Stimulated activated CD4-positive, alpha-beta T cell treated with anti-CD3 and anti-CD28 coated beads, Interleukin-15, amount 100 ng/mL, for 1 hour (primary cell): ENCODE measurements around the gene PLGRKT.
"Not testable (repeated sequence)": the region's sequence is repeated elsewhere in the genome, so short reads cannot be mapped to it uniquely, and the experiment has no call there.

Experiments used
- DNase-seq, 2 donors: peaks; one replicate each; pipeline ENCODE4 v3.0.0-alpha.2; 2020; ENCODE audit warnings: low read depth in 1 of 2, low spot score in 1 of 2

Gene PLGRKT

DNA sequence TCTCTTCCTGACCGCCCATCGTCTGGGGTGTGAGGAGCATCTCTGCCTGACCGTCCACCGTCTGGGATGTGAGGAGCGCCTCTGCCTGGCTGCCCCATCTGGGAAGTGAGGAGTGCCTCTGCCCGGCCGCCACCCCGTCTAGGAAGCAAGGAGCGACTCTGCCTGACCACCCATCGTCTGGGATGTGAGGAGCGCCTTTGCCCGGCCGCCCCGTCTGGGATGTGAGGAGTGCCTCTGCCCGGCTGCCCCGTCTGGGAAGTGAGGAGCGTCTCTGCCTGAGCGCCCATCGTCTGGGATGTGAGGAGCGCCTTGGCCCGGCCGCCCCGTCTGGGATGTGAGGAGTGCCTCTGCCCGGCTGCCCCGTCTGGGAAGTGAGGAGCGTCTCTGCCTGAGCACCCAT is 4.4 kb downstream of the PLGRKT start:
- DNase-seq = not testable (repeated sequence)

DNA sequence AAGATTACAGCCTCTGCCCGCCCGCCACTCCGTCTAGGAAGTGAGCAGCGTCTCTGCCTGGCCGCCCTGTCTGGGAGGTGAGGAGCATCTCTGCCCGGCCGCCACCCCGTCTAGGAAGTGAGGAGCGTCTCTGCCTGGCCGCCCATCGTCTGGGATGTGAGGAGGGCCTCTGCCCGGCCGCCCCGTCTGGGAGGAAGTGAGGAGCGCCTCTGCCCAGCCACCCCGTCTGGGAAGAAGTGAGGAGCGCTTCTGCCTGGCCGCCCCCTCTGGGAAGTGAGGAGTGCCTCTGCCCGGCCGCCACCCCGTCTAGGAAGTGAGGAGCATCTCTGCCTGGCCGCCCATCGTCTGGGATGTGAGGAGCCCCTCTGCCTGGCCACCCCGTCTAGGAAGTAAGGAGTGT is 4.8 kb downstream of the PLGRKT start:
- not testable (repeated sequence) for DNase-seq

DNA sequence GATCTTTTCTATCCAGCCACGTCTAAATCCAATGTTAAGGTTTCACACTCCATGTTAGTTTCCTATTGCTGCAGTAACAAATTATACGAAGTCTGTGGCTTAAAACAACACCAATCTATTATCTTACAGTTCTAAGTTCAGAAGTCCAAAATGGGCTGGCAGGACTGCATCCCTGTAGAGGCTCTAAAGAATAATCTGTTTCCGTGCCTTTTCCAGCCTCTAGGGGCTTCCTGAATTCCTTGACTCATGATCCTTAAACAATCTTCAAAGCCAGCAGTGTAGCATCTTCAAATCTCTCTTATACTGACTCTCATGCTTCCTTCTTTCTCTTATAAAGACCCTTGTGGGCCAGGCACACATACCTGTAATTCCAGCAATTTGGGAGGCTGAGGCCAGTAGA is 6.8 kb downstream of the PLGRKT start:
- DNase-seq = no peak

- no peak for DNase-seq
These were observed 7.7 kb downstream of the PLGRKT start for GRCh38 chr9:5429873-5430564.

DNA sequence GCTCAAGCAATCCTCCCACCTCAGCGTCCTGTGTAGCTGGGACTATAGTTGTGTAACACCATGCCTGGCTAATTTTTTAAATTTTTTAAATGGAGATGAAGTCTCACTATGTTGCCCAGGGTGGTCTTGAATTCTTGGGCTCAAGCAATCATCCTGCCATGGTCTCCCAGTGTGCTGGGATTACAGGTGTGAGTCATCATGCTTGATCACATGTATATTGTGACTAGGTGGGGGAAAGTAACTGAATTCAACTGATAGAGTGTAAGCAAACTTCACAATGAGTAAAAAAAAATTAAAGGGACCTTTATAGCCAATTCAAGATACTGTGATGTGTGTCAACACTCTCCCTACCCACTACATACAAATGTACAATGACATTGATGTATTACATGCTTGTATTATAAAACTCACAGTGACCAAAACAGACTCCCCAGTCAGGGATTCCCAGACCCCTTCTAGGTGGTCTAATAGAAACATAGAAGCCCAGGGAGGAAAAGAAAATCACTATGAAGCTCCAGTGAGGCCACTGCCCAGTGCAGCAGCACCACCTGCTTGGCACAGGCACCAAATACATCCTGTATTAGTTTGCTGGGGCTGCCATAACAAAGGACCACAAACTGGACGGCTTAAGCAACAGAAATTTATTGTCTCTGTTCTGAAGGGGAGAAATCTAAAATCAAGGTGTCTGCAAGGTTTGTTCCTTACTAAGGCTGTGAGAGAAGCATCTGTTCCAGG is 8.8 kb downstream of the PLGRKT start:
- no peak for DNase-seq

- DNase-seq = no peak
These were observed 9.6 kb downstream of the PLGRKT start for GRCh38 chr9:5428172-5428571.

DNA sequence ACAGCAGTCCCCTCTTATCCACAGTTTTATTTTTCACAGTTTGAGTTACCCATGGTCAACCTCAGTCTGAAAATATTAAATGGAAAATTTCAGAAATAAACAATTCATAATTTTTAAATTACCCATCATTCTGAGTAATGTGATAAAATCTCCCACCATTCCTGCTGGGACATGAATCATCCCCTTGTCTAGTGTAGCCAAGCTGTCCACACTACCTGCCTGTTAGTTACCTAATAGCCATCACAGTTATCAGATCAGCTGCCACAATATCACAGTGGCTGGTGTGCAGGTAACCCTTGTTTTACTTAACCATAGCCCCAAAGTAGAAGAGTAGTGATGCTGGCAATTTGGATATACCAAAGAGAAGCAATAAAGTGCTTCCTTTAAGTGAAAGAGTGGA is 10.7 kb downstream of the PLGRKT start:
- no peak for DNase-seq

DNA sequence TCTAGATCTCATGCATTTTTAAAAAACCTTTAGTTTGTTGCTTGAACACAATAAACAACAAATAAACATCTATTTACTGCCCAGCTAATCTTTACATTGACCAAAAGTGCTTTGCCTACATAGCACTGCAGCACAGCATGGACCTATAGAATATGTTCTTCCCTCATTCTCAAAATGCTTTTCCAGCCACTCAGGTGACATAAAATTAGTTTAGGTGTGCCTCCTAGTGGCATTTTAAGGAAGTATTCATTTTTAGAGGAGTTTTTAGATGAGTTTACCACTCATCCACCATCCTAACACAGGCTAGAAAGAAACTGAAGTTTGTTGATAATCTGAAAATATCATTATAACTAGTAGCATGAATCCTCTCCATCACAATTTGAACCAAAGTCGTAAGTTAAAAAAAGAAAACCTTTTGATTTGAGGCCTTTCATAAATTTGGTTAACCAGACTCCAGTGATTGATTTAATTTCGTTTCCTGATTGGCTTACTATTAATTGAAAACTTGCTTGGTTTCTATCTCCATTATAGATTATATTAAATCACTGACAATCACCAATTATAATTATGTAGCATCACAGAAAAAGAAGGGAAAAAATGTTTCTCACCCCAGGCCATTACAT is 12.6 kb downstream of the PLGRKT start:
- no peak for DNase-seq

GRCh38 chr9:5422276-5422675 is 15.4 kb downstream of the PLGRKT start:
- DNase-seq = no peak

- no peak for DNase-seq
These were observed 16.6 kb downstream of the PLGRKT start for GRCh38 chr9:5421163-5421562.

DNA sequence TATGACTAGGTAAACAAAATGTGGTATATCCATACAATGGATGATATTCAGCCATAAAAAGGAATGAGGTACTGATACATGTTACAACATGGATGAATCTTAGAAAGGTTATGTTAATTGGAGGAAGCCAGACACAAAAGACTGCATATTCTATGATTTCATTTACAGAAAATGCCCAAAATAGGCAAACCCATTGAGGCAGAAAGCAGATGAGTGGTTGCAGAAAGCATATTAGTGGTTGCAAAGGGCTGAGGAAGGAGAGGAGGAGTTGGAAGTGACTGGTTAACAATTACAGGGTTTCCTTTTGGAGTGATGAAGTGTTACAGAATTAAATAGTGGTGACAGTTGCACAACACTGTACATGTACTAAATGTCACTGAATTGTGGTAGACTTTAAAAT is 17.7 kb downstream of the PLGRKT start:
- no peak for DNase-seq

GRCh38 chr9:5418481-5418880 is 19.2 kb downstream of the PLGRKT start:
- no peak for DNase-seq

- DNase-seq = no peak
These were observed 20.8 kb downstream of the PLGRKT start for GRCh38 chr9:5416953-5417352.

- DNase-seq = no peak
These were observed 29.1 kb downstream of the PLGRKT start for GRCh38 chr9:5408596-5408995.

- DNase-seq = no peak
These were observed 35.5 kb downstream of the PLGRKT start for GRCh38 chr9:5402217-5402616.

DNA sequence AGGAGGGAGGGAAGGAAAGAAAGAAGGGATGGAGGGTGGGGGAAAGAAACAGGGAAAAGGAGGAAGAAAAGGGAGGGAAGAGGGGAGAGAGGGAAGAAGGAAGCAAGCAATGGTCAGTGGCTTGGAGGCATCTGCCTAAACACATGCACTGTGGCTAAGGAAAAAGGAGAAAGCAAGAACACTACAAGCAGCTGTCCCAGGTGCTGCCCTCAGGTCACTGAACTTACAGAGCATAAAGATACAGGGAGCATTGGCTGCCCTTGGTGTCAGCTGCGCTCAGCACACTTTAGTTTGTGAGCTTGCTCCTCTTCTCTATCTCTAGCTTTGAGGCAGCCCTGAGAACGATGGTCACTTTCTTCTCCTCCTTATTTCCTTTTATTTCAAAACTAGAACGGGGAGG is 40.2 kb downstream of the PLGRKT start:
- not testable (repeated sequence) for DNase-seq

- no peak for DNase-seq
These were observed 42.3 kb downstream of the PLGRKT start for GRCh38 chr9:5395428-5395827.

DNA sequence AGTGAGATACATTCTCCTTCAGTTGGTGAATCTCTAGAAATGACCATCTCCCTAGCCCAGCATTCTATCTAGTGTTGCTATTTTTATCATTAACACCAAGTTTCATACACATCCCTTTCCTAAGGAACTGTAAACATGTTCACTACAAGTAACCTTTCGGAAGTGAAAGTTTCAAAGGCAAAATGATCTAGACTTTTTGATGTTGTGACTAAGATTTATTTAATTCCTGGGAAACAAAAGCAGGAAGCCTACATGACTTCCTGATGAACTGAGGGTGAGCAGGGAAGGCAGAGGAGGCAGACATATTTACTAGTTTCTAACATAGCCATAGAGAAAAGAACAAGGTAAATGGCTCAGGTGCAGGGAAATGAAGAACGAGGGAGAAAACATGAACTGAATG is 43.7 kb downstream of the PLGRKT start:
- DNase-seq = not testable (repeated sequence)

DNA sequence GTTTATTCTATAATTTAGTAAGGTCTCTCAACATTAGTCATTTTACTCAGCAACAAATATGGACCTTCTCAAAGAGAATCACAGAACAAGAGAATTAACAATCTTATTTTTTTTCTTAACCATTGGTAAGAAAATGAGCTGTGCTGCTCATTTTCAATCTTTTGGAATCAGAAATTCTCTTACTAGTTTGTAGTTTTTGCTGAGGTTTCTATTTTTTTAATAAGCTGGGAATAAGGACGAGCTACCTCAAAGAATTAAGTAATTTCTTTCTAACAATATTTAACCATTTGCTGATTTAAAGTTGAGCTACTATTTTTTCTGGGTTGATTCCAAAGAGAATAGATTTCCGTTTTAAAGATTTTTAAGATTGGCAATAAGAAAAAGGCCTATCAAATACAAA is 44.2 kb downstream of the PLGRKT start:
- DNase-seq = no peak

GRCh38 chr9:5392285-5392684 is 45.4 kb downstream of the PLGRKT start:
- no peak for DNase-seq

DNA sequence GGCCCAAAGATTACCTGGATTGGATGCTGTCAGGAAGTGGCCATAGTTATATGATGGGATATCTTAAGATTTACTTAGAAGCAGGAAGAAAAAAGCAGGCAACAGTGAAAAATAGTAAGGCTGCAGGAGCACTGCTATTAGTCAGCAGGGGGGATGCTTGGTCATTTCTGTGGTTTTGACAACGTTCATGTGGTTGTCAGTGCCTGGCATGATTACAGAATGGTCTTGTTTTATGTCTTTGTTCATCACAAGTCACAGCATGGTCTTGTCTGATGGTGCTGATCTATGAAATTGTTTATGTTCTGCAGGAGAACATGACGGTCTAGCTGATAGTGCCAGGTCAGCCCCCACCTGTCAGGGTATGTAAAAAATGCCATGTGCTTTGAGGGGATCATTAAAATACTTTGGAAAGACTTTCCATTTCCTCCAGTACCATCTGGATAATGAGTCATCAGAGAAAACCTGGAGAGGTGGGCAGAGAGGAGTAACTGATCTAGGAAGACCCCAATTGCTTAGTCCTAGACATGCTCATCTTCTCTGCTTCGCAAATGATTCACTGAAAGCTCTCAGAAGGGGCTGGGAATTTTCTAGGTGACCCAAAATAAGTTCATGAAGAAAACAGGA is 48.5 kb downstream of the PLGRKT start:
- no peak for DNase-seq
